WTC11 (cell line): ENCODE data around the gene DEFB110. TPM values are rescaled to one million over a fixed set of nuclear protein-coding genes. Genes with fewer than 3 reads are reported as not detected.

ENCODE experiments used
- ATAC-seq: fragments of 200-7000 bp; cut with Tn5 transposase; 2 replicates; pipeline ENCODE4 v1.10.0; 2021; ENCODE audit warnings: mild to moderate bottlenecking, moderate library complexity
- CTCF ChIA-PET: fragments of 300-600 bp; sonication (Branson Sonifier 250); formaldehyde crosslinking; loops from one replicate; lab custom pipeline; 2021; ENCODE audit warnings: antibody characterized with exemption; lab: Charles Lee
- POLR2A ChIA-PET: fragments of 350-600 bp; sonication (Branson Sonifier 250); formaldehyde crosslinking; loops from one replicate; lab custom pipeline; 2021; ENCODE audit warnings: antibody characterized with exemption; lab: Charles Lee
- DNase-seq: peaks from one replicate; pipeline ENCODE4 v3.0.0; 2021; ENCODE audit warnings: low spot score
- H3K27ac Mint-ChIP-seq: 2 replicates; pipeline ENCODE4 v1.8.0; 2021; ENCODE audit warnings: mixed read lengths
- H3K27me3 Mint-ChIP-seq: 2 replicates; pipeline ENCODE4 v1.8.0; 2021; ENCODE audit warnings: low read depth, mild to moderate bottlenecking, moderate library complexity, mixed read lengths
- H3K36me3 Mint-ChIP-seq: 2 replicates; pipeline ENCODE4 v1.8.0; 2021; ENCODE audit warnings: mixed read lengths
- H3K4me1 Mint-ChIP-seq: 2 replicates; pipeline ENCODE4 v1.8.0; 2022; ENCODE audit warnings: mixed read lengths
- H3K4me3 Mint-ChIP-seq: 2 replicates; pipeline ENCODE4 v1.8.0; 2021; ENCODE audit warnings: mild to moderate bottlenecking, moderate library complexity, mixed read lengths
- H3K9me3 Mint-ChIP-seq: 2 replicates; pipeline ENCODE4 v1.8.0; 2021; ENCODE audit warnings: mixed read lengths
- FOXJ3 ChIP-seq: sonication (generic); formaldehyde crosslinking; IDR thresholded peaks from 2 replicates; pipeline ENCODE4 v1.9.0; 2021; ENCODE audit warnings: missing genetic modification reagents, mild to moderate bottlenecking, borderline replicate concordance
- GRHL2 ChIP-seq: fragments of 250-450 bp; sonication (Bioruptor Pico); IDR thresholded peaks from 2 replicates; pipeline ENCODE4 v1.8.0; 2022; ENCODE audit warnings: mild to moderate bottlenecking, moderate library complexity; ENCODE audit not compliant: insufficient replicate concordance, severe bottlenecking
- HMGA2 ChIP-seq: fragments of 250-450 bp; sonication (Bioruptor Pico); IDR thresholded peaks from 2 replicates; pipeline ENCODE4 v1.4.0; 2021; ENCODE audit warnings: mild to moderate bottlenecking, moderate library complexity
- MXD4 ChIP-seq: fragments of 250-450 bp; sonication (Bioruptor Pico); IDR thresholded peaks from 2 replicates; pipeline ENCODE4 v1.8.0; 2021; ENCODE audit warnings: mild to moderate bottlenecking, moderate library complexity, borderline replicate concordance
- SOX15 ChIP-seq: fragments of 250-450 bp; sonication (Bioruptor Pico); IDR thresholded peaks from 2 replicates; pipeline ENCODE4 v1.9.0; 2021; ENCODE audit warnings: mild to moderate bottlenecking
- SP1 ChIP-seq: sonication (generic); formaldehyde crosslinking; conservative IDR thresholded peaks from 2 replicates; pipeline ENCODE4 v1.8.1; 2022; ENCODE audit warnings: missing genetic modification reagents
- TEAD1 ChIP-seq: sonication (generic); formaldehyde crosslinking; IDR thresholded peaks from 2 replicates; pipeline ENCODE4 v1.8.0; 2022; ENCODE audit warnings: mild to moderate bottlenecking, missing genetic modification reagents
- TP53 ChIP-seq: sonication (generic); formaldehyde crosslinking; IDR thresholded peaks from 2 replicates; pipeline ENCODE4 v1.8.1; 2023; ENCODE audit warnings: mild to moderate bottlenecking, missing genetic modification reagents
- ZNF121 ChIP-seq: sonication (generic); formaldehyde crosslinking; IDR thresholded peaks from 2 replicates; pipeline ENCODE4 v1.8.0; 2023; ENCODE audit warnings: missing genetic modification reagents
- ZNF263 ChIP-seq: sonication (generic); formaldehyde crosslinking; IDR thresholded peaks from 2 replicates; pipeline ENCODE4 v1.8.1; 2022; ENCODE audit warnings: low read depth, mild to moderate bottlenecking, moderate library complexity, missing genetic modification reagents
- ZNF671 ChIP-seq: fragments of 250-450 bp; sonication (Bioruptor Pico); IDR thresholded peaks from 2 replicates; pipeline ENCODE4 v1.8.0; 2021; ENCODE audit warnings: mild to moderate bottlenecking
- total RNA-seq: library from RNA; stranded (reverse); gene quantifications from 3 replicates; pipeline ENCODE4 v1.2.3, GENCODE V29; 2021
- TF ChIP-seq, protein P1 (sequence below): sonication (generic); formaldehyde crosslinking; IDR thresholded peaks from 2 replicates; pipeline ENCODE4 v1.8.0; 2022; ENCODE audit warnings: missing genetic modification reagents
- TF ChIP-seq, protein P2 (sequence below): fragments of 250-450 bp; sonication (Bioruptor Pico); IDR thresholded peaks from 2 replicates; pipeline ENCODE4 v1.9.0; 2021; ENCODE audit warnings: mild to moderate bottlenecking
- TF ChIP-seq, protein P3 (sequence below): sonication (generic); formaldehyde crosslinking; IDR thresholded peaks from 2 replicates; pipeline ENCODE4 v1.8.0; 2022; ENCODE audit warnings: mild to moderate bottlenecking, missing genetic modification reagents
- TF ChIP-seq, protein P4 (sequence below): sonication (generic); formaldehyde crosslinking; IDR thresholded peaks from 2 replicates; pipeline ENCODE4 v1.8.1; 2023; ENCODE audit warnings: mild to moderate bottlenecking, missing genetic modification reagents
- TF ChIP-seq, protein P5 (sequence below): sonication (generic); formaldehyde crosslinking; IDR thresholded peaks from 2 replicates; pipeline ENCODE4 v1.8.1; 2022; ENCODE audit warnings: mild to moderate bottlenecking, moderate library complexity, missing genetic modification reagents
- TF ChIP-seq, protein P6 (sequence below): fragments of 250-450 bp; sonication (Bioruptor Pico); IDR thresholded peaks from 2 replicates; pipeline ENCODE4 v1.9.0; 2021; ENCODE audit warnings: moderate library complexity, mild to moderate bottlenecking, inconsistent platforms, borderline replicate concordance
- TF ChIP-seq, protein P7 (sequence below): sonication (generic); formaldehyde crosslinking; IDR thresholded peaks from 2 replicates; pipeline ENCODE4 v1.8.0; 2023; ENCODE audit warnings: missing genetic modification reagents

DEFB110 gene
- total RNA-seq, 1 experiment from 2014 or later = not detected

DNA sequence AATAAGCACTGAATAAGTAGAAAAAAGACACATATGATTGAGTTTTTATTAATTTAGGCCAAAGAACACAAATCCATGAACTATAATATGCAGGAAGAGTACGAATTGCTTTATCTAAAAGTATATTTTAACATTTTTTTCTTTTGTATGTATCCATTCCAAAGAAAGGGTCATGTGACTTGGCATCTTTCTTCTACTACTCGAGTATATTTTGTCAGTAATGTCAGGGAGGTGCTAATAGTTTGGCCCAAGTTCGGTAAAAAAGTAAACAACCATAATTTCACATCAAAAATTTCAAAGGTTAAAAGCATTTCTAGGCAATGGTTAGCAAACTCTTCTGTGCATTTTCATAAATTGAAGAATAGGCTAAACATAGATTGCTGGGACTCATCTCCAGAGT is 18.7 kb downstream of the DEFB110 start:
- no peaks in the 10 kb centered on the region for H3K9me3 Mint-ChIP-seq
- CTCF ChIA-PET = no interaction called here
- no peaks in the 10 kb centered on the region for H3K36me3 Mint-ChIP-seq
- ATAC-seq (no peak), DNase-seq (no peak)
- POLR2A ChIA-PET = no interaction called here
- H3K27me3 Mint-ChIP-seq = no peaks in the 10 kb centered on the region
- TF ChIP-seq TEAD1 (CRISPR knock-in tag) (no peak), GRHL2 (CRISPR knock-in tag) (no peak), FOXJ3 (CRISPR knock-in tag) (no peak), ZNF263 (CRISPR knock-in tag) (no peak), MXD4 (CRISPR knock-in tag) (no peak), TP53 (CRISPR knock-in tag) (no peak), SOX15 (no peak), SP1 (CRISPR knock-in tag) (no peak), HMGA2 (CRISPR knock-in tag) (no peak), ZNF671 (CRISPR knock-in tag) (no peak), ZNF121 (no peak)
- TF ChIP-seq, protein P1, sequence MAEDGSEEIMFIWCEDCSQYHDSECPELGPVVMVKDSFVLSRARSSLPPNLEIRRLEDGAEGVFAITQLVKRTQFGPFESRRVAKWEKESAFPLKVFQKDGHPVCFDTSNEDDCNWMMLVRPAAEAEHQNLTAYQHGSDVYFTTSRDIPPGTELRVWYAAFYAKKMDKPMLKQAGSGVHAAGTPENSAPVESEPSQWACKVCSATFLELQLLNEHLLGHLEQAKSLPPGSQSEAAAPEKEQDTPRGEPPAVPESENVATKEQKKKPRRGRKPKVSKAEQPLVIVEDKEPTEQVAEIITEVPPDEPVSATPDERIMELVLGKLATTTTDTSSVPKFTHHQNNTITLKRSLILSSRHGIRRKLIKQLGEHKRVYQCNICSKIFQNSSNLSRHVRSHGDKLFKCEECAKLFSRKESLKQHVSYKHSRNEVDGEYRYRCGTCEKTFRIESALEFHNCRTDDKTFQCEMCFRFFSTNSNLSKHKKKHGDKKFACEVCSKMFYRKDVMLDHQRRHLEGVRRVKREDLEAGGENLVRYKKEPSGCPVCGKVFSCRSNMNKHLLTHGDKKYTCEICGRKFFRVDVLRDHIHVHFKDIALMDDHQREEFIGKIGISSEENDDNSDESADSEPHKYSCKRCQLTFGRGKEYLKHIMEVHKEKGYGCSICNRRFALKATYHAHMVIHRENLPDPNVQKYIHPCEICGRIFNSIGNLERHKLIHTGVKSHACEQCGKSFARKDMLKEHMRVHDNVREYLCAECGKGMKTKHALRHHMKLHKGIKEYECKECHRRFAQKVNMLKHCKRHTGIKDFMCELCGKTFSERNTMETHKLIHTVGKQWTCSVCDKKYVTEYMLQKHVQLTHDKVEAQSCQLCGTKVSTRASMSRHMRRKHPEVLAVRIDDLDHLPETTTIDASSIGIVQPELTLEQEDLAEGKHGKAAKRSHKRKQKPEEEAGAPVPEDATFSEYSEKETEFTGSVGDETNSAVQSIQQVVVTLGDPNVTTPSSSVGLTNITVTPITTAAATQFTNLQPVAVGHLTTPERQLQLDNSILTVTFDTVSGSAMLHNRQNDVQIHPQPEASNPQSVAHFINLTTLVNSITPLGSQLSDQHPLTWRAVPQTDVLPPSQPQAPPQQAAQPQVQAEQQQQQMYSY (CRISPR knock-in tag) = no peak
- TF ChIP-seq, protein P2, sequence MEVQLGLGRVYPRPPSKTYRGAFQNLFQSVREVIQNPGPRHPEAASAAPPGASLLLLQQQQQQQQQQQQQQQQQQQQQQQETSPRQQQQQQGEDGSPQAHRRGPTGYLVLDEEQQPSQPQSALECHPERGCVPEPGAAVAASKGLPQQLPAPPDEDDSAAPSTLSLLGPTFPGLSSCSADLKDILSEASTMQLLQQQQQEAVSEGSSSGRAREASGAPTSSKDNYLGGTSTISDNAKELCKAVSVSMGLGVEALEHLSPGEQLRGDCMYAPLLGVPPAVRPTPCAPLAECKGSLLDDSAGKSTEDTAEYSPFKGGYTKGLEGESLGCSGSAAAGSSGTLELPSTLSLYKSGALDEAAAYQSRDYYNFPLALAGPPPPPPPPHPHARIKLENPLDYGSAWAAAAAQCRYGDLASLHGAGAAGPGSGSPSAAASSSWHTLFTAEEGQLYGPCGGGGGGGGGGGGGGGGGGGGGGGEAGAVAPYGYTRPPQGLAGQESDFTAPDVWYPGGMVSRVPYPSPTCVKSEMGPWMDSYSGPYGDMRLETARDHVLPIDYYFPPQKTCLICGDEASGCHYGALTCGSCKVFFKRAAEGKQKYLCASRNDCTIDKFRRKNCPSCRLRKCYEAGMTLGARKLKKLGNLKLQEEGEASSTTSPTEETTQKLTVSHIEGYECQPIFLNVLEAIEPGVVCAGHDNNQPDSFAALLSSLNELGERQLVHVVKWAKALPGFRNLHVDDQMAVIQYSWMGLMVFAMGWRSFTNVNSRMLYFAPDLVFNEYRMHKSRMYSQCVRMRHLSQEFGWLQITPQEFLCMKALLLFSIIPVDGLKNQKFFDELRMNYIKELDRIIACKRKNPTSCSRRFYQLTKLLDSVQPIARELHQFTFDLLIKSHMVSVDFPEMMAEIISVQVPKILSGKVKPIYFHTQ (CRISPR knock-in tag) = no peak
- TF ChIP-seq, protein P3, sequence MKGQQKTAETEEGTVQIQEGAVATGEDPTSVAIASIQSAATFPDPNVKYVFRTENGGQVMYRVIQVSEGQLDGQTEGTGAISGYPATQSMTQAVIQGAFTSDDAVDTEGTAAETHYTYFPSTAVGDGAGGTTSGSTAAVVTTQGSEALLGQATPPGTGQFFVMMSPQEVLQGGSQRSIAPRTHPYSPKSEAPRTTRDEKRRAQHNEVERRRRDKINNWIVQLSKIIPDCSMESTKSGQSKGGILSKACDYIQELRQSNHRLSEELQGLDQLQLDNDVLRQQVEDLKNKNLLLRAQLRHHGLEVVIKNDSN (CRISPR knock-in tag) = no peak
- TF ChIP-seq, protein P4, sequence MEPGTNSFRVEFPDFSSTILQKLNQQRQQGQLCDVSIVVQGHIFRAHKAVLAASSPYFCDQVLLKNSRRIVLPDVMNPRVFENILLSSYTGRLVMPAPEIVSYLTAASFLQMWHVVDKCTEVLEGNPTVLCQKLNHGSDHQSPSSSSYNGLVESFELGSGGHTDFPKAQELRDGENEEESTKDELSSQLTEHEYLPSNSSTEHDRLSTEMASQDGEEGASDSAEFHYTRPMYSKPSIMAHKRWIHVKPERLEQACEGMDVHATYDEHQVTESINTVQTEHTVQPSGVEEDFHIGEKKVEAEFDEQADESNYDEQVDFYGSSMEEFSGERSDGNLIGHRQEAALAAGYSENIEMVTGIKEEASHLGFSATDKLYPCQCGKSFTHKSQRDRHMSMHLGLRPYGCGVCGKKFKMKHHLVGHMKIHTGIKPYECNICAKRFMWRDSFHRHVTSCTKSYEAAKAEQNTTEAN (CRISPR knock-in tag) = no peak
- TF ChIP-seq, protein P5, sequence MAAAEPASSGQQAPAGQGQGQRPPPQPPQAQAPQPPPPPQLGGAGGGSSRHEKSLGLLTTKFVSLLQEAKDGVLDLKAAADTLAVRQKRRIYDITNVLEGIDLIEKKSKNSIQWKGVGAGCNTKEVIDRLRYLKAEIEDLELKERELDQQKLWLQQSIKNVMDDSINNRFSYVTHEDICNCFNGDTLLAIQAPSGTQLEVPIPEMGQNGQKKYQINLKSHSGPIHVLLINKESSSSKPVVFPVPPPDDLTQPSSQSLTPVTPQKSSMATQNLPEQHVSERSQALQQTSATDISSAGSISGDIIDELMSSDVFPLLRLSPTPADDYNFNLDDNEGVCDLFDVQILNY (CRISPR knock-in tag) = no peak
- TF ChIP-seq, protein P6, sequence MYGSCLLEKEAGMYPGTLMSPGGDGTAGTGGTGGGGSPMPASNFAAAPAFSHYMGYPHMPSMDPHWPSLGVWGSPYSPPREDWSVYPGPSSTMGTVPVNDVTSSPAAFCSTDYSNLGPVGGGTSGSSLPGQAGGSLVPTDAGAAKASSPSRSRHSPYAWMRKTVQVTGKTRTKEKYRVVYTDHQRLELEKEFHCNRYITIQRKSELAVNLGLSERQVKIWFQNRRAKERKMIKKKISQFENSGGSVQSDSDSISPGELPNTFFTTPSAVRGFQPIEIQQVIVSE (CRISPR knock-in tag) = no peak
- TF ChIP-seq, protein P7, sequence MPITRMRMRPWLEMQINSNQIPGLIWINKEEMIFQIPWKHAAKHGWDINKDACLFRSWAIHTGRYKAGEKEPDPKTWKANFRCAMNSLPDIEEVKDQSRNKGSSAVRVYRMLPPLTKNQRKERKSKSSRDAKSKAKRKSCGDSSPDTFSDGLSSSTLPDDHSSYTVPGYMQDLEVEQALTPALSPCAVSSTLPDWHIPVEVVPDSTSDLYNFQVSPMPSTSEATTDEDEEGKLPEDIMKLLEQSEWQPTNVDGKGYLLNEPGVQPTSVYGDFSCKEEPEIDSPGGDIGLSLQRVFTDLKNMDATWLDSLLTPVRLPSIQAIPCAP (CRISPR knock-in tag) = no peak
- TF ChIP-seq, all 79 proteins: peak for 0
- H3K4me1 Mint-ChIP-seq = peaks cover 6% of the 10 kb centered on the region
- H3K27ac Mint-ChIP-seq = no peak overlapping the region
- no peak overlapping the region for H3K4me3 Mint-ChIP-seq
